ENCODE data around the gene PASK. TPM values are rescaled to one million over a fixed set of nuclear protein-coding genes. Genes with fewer than 3 reads are reported as not detected.

PASK gene
- total RNA-seq, 1 donor from 2014 or later: 20.3 TPM

- Histone ChIP-seq H3K9ac (no peak overlapping the region), H3K9me3 (ENCODE audit: low read depth) (no peaks in the 10 kb centered on the region), H3K4me1 (no peaks in the 10 kb centered on the region), H4K20me1 (ENCODE audit: low read depth) (no peaks in the 10 kb centered on the region), H3K4me2 (no peak overlapping the region), H3K27ac (no peak overlapping the region), H3K79me2 (ENCODE audit: low read depth) (no peaks in the 10 kb centered on the region), H3K36me3 (no peaks in the 10 kb centered on the region), H3K4me3 (no peak overlapping the region), H2AFZ (replicated peaks) (no peak overlapping the region), H3K27me3 (no peaks in the 10 kb centered on the region), H3F3A (ENCODE audit: low read depth) (no peaks in the 10 kb centered on the region)
- H3K4me3 Mint-ChIP-seq: no peak overlapping the region
- no peaks in the 10 kb centered on the region for H3K9me3 Mint-ChIP-seq
- no peak for TF ChIP-seq CTCF (IDR thresholded peaks at IDR 0.05)
- TF ChIP-seq EZH2phosphoT487 (IDR thresholded peaks at IDR 0.05): no peak
- no peak for TF ChIP-seq EZH2 (IDR thresholded peaks at IDR 0.05)
- peaks cover 3% of the 10 kb centered on the region for H3K27me3 Mint-ChIP-seq (ENCODE audit: insufficient read depth, low read depth)
- no peak overlapping the region for H3K27ac Mint-ChIP-seq
- no peak for DNase-seq (ENCODE audit: low spot score)
- H3K36me3 Mint-ChIP-seq: peaks cover 7% of the 10 kb centered on the region
- H3K4me1 Mint-ChIP-seq: no peaks in the 10 kb centered on the region
Measured at GRCh38 chr2:241111440-241111805, 37.8 kb downstream of the PASK start.

DNA sequence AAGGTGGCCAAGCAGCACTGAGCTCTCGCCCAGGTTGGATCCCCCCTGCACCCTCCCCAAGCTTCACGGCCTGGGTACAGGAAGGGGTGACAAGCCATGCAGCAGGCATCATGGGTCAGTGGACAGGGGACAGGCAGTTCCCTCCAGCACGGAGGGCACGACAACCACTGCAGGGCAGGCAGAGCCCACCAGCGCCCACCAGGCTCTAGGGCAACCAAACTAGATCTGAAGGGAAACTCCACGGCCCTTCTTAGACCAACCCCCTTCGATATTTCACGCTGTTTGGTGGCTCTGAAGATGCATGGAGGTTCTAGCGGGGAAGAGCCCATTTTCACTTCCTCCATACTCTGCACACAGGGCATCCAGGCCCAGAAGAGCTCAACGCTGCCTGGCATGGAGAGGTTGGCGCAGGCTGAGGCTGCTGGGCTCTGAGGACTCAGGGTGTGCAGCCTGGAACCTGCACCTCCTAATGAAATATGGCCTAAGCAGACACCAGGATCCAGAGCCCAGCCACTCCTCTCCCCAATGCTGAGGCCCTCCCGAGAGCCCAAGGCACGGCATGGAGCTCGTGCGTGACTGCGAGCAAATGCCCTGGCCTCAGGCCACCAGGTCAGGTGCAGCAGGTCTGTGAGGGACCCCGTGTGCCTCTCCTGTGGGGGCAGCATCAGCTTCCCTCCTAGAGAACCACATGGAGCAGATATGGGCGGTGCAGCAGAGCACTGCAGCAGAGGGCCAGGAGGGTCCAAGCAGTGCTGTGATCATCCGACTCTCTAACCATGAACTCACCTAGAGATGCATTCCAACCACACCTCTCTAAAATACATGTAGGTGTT lies 38.4 kb downstream of the PASK start:
- Histone ChIP-seq H3K27ac (no peak overlapping the region), H3K4me1 (no peaks in the 10 kb centered on the region), H2AFZ (replicated peaks) (no peak overlapping the region), H3K4me2 (no peak overlapping the region), H3F3A (ENCODE audit: low read depth) (no peaks in the 10 kb centered on the region), H3K79me2 (ENCODE audit: low read depth) (no peaks in the 10 kb centered on the region), H3K9me3 (ENCODE audit: low read depth) (no peaks in the 10 kb centered on the region), H3K4me3 (no peak overlapping the region), H3K9ac (no peak overlapping the region), H3K36me3 (no peaks in the 10 kb centered on the region), H3K27me3 (no peaks in the 10 kb centered on the region), H4K20me1 (ENCODE audit: low read depth) (no peaks in the 10 kb centered on the region)
- no peak overlapping the region for H3K27ac Mint-ChIP-seq
- H3K36me3 Mint-ChIP-seq: peaks cover 7% of the 10 kb centered on the region
- DNase-seq (ENCODE audit: low spot score): no peak
- H3K4me3 Mint-ChIP-seq: no peak overlapping the region
- TF ChIP-seq EZH2phosphoT487 (IDR thresholded peaks at IDR 0.05) (no peak), EZH2 (IDR thresholded peaks at IDR 0.05) (no peak), CTCF (IDR thresholded peaks at IDR 0.05) (no peak)
- peaks cover 3% of the 10 kb centered on the region for H3K27me3 Mint-ChIP-seq (ENCODE audit: insufficient read depth, low read depth)
- no peaks in the 10 kb centered on the region for H3K9me3 Mint-ChIP-seq
- H3K4me1 Mint-ChIP-seq: no peaks in the 10 kb centered on the region

- DNase-seq (ENCODE audit: low spot score): no peak
- no peak for TF ChIP-seq CTCF (IDR thresholded peaks at IDR 0.05)
- no peak for TF ChIP-seq EZH2 (IDR thresholded peaks at IDR 0.05)
- no peak for TF ChIP-seq EZH2phosphoT487 (IDR thresholded peaks at IDR 0.05)
- H4K20me1 ChIP-seq (ENCODE audit: low read depth): no peaks in the 10 kb centered on the region
- no peaks in the 10 kb centered on the region for H3K36me3 ChIP-seq
- H3K4me3 ChIP-seq: no peak overlapping the region
- H3K4me1 ChIP-seq: no peaks in the 10 kb centered on the region
- Mint-ChIP-seq H3K27ac (no peak overlapping the region), H3K36me3 (peaks cover 6% of the 10 kb centered on the region), H3K9me3 (no peaks in the 10 kb centered on the region), H3K4me1 (no peaks in the 10 kb centered on the region), H3K27me3 (ENCODE audit: insufficient read depth, low read depth) (peaks cover 3% of the 10 kb centered on the region), H3K4me3 (no peak overlapping the region)
- no peaks in the 10 kb centered on the region for H3K9me3 ChIP-seq (ENCODE audit: low read depth)
- no peaks in the 10 kb centered on the region for H3K27me3 ChIP-seq
- H3K9ac ChIP-seq: no peak overlapping the region
- no peak overlapping the region for H3K27ac ChIP-seq
- H3K4me2 ChIP-seq: no peak overlapping the region
- H3K79me2 ChIP-seq (ENCODE audit: low read depth): no peaks in the 10 kb centered on the region
- H3F3A ChIP-seq (ENCODE audit: low read depth): no peaks in the 10 kb centered on the region
- H2AFZ ChIP-seq (replicated peaks): no peak overlapping the region
Measured at GRCh38 chr2:241110089-241110606, 39.1 kb downstream of the PASK start.

Data from neural progenitor cell (in vitro differentiated cells).